Body of pancreas (tissue), 4 donors: Measurements from ENCODE around the gene HS6ST3. TPM values are rescaled to one million over a fixed set of nuclear protein-coding genes. Genes with fewer than 3 reads are reported as not detected.

Experiments
- ATAC-seq: fragments of 150-250 bp; one replicate; pipeline ENCODE4 v1.9.1; 2016
- DNase-seq, 4 donors: peaks; one replicate each; pipeline ENCODE4 v3.0.0-alpha.2; 2019
- H3K27ac ChIP-seq, 4 donors: fragments of 200-600 bp; sonication (generic); 1 replicate in 3 of 4; 2 replicates in 1 of 4; pipeline versions ENCODE4 v1.5.1 to v1.6.1; 2016 to 2019; ENCODE audit warnings: mild to moderate bottlenecking in 1 of 4, mixed read lengths in 1 of 4, moderate library complexity in 1 of 4
- H3K27me3 ChIP-seq, 2 donors: fragments of 200-600 bp; sonication (generic); one replicate each; pipeline ENCODE4 v1.6.0; 2016; ENCODE audit warnings: mild to moderate bottlenecking in 1 of 2
- H3K36me3 ChIP-seq, 2 donors: fragments of 200-600 bp; sonication (generic); replicated peaks in 1 of 2; 2 replicates each; pipeline ENCODE4 v1.5.1; 2016; ENCODE audit warnings: low read depth in 2 of 2; ENCODE audit not compliant: insufficient read depth in 1 of 2
- H3K4me1 ChIP-seq: fragments of 200-600 bp; sonication (generic); one replicate; pipeline ENCODE4 v1.6.0; 2016
- H3K4me3 ChIP-seq, 2 donors: fragments of 200-600 bp; sonication (generic); 1 replicate in 1 of 2; 2 replicates in 1 of 2; pipeline ENCODE4 v1.5.1; 2016 to 2019
- H3K9me3 ChIP-seq, 3 donors: fragments of 200-600 bp; sonication (generic); 1 replicate in 2 of 3; 2 replicates in 1 of 3; pipeline ENCODE4 v1.5.1; 2016
- CTCF ChIP-seq, 7 experiments: fragments of 450-650 bp in 4 of 7; fragments of 200-600 bp in 3 of 7; sonication (generic) in 3 of 7; IDR thresholded peaks; one replicate each; pipeline ENCODE4 v1.5.1; 2016 to 2019; ENCODE audit warnings: antibody characterized with exemption in 7 of 7
- POLR2A ChIP-seq, 3 donors: fragments of 450-650 bp; IDR thresholded peaks; one replicate each; pipeline ENCODE4 v1.6.1; 2016; ENCODE audit warnings: antibody characterized with exemption in 3 of 3, mild to moderate bottlenecking in 2 of 3
- WGBS, 2 donors: methylation state at CpG; one replicate each; pipeline ENCODE4 v1.1.5; 2017; 5-methylcytosine and 5-hydroxymethylcytosine counted together
- intact Hi-C: fragments of 100-400 bp; cut with DNase I; formaldehyde crosslinking; loops from one replicate; pipeline ENCODE4 v1.15.1; 2023
- total RNA-seq, 2 donors: library from RNA; depleted of rRNA; stranded (reverse); fragments of >200 nt; gene quantifications; one replicate each; pipeline ENCODE4 v1.1.0, GENCODE V29; 2016

Gene HS6ST3
- total RNA-seq, 2 donors from 2014 or later: 1.3 to 2.3 TPM

- Histone ChIP-seq H3K27me3 (no peaks in the 10 kb centered on the region), H3K4me3 (no peak overlapping the region), H3K4me1 (no peaks in the 10 kb centered on the region), H3K36me3 (no peaks in the 10 kb centered on the region), H3K27ac (no peak overlapping the region), H3K9me3 (no peaks in the 10 kb centered on the region)
- 82 to 94% methylated on average over 4 of the region's 4 CpGs for WGBS, 2 donors
- intact Hi-C loops: no loop called here
- no peak for TF ChIP-seq CTCF (IDR thresholded peaks at IDR 0.05)
- no peak for TF ChIP-seq POLR2A (IDR thresholded peaks at IDR 0.05)
- DNase-seq (no peak), ATAC-seq (no peak)
Observed at GRCh38 chr13:96835546-96835945, 745.6 kb downstream of the HS6ST3 start.

- no peaks in the 10 kb centered on the region for H3K9me3 ChIP-seq
- H3K27me3 ChIP-seq: no peaks in the 10 kb centered on the region
- H3K4me3 ChIP-seq: no peak overlapping the region
- no peak for ATAC-seq
- TF ChIP-seq POLR2A (IDR thresholded peaks at IDR 0.05): no peak
- no peak for TF ChIP-seq CTCF (IDR thresholded peaks at IDR 0.05)
- 90 to 100% methylated on average over 1 of the region's 1 CpG for WGBS, 2 donors
- no peak overlapping the region for H3K27ac ChIP-seq
- no peak for DNase-seq
- H3K4me1 ChIP-seq: no peaks in the 10 kb centered on the region
- intact Hi-C loops: no loop called here
- H3K36me3 ChIP-seq: no peaks in the 10 kb centered on the region
Observed at GRCh38 chr13:96836733-96837132, 746.8 kb downstream of the HS6ST3 start.

GRCh38 chr13:96837809-96838208, 747.9 kb downstream of the HS6ST3 start:
- no peak overlapping the region for H3K27ac ChIP-seq
- TF ChIP-seq POLR2A (IDR thresholded peaks at IDR 0.05): no peak
- TF ChIP-seq CTCF (IDR thresholded peaks at IDR 0.05): no peak
- 65 to 74% methylated on average over 1 of the region's 1 CpG for WGBS, 2 donors
- no peaks in the 10 kb centered on the region for H3K4me1 ChIP-seq
- H3K36me3 ChIP-seq: no peaks in the 10 kb centered on the region
- H3K9me3 ChIP-seq: no peaks in the 10 kb centered on the region
- intact Hi-C loops: no loop called here
- no peak overlapping the region for H3K4me3 ChIP-seq
- DNase-seq (no peak), ATAC-seq (no peak)
- no peaks in the 10 kb centered on the region for H3K27me3 ChIP-seq

- Histone ChIP-seq H3K27ac (no peak overlapping the region), H3K4me1 (no peaks in the 10 kb centered on the region), H3K27me3 (no peaks in the 10 kb centered on the region), H3K4me3 (no peak overlapping the region), H3K36me3 (no peaks in the 10 kb centered on the region), H3K9me3 (no peaks in the 10 kb centered on the region)
- intact Hi-C loops: no loop called here
- ATAC-seq (no peak), DNase-seq (no peak)
- no peak for TF ChIP-seq CTCF (IDR thresholded peaks at IDR 0.05)
- TF ChIP-seq POLR2A (IDR thresholded peaks at IDR 0.05): no peak
Observed at GRCh38 chr13:96844195-96844594, 754.3 kb downstream of the HS6ST3 start.

- no peak overlapping the region for H3K27ac ChIP-seq
- no peaks in the 10 kb centered on the region for H3K9me3 ChIP-seq
- H3K4me3 ChIP-seq: no peak overlapping the region
- WGBS, 2 donors: 84 to 85% methylated on average over 1 of the region's 1 CpG
- no peaks in the 10 kb centered on the region for H3K27me3 ChIP-seq
- ATAC-seq (no peak), DNase-seq (no peak)
- no peaks in the 10 kb centered on the region for H3K4me1 ChIP-seq
- intact Hi-C loops: no loop called here
- H3K36me3 ChIP-seq: no peaks in the 10 kb centered on the region
- TF ChIP-seq CTCF (IDR thresholded peaks at IDR 0.05): no peak
- no peak for TF ChIP-seq POLR2A (IDR thresholded peaks at IDR 0.05)
Observed at GRCh38 chr13:96844616-96845015, 754.7 kb downstream of the HS6ST3 start.
